Stomach (tissue), 4 donors: ENCODE measurements around the gene AFTPH.

ENCODE experiments used
- POLR2A ChIP-seq, 4 donors: fragments of 450-650 bp; IDR thresholded peaks; one replicate each; pipeline ENCODE4 v1.6.1; 2016; ENCODE audit warnings: antibody characterized with exemption in 4 of 4, control low read depth in 2 of 4, mild to moderate bottlenecking in 1 of 4, moderate library complexity in 1 of 4
- POLR2AphosphoS5 ChIP-seq, 3 donors: sonication (generic); formaldehyde crosslinking; IDR thresholded peaks; one replicate each; pipeline ENCODE4 v1.6.1; 2016; ENCODE audit warnings: antibody characterized with exemption in 3 of 3
- TF ChIP-seq, protein P1 (sequence below), 7 experiments: fragments of 450-650 bp in 4 of 7; fragments of 200-600 bp in 3 of 7; sonication (generic) in 3 of 7; IDR thresholded peaks; one replicate each; pipeline ENCODE4 v1.5.1; 2016 to 2019; ENCODE audit warnings: antibody characterized with exemption in 7 of 7, control low read depth in 2 of 7, mild to moderate bottlenecking in 1 of 7

- TF ChIP-seq, protein P1, sequence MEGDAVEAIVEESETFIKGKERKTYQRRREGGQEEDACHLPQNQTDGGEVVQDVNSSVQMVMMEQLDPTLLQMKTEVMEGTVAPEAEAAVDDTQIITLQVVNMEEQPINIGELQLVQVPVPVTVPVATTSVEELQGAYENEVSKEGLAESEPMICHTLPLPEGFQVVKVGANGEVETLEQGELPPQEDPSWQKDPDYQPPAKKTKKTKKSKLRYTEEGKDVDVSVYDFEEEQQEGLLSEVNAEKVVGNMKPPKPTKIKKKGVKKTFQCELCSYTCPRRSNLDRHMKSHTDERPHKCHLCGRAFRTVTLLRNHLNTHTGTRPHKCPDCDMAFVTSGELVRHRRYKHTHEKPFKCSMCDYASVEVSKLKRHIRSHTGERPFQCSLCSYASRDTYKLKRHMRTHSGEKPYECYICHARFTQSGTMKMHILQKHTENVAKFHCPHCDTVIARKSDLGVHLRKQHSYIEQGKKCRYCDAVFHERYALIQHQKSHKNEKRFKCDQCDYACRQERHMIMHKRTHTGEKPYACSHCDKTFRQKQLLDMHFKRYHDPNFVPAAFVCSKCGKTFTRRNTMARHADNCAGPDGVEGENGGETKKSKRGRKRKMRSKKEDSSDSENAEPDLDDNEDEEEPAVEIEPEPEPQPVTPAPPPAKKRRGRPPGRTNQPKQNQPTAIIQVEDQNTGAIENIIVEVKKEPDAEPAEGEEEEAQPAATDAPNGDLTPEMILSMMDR (IDR thresholded peaks at IDR 0.05): no peak
- no peak for TF ChIP-seq POLR2AphosphoS5 (IDR thresholded peaks at IDR 0.05)
- no peak for TF ChIP-seq POLR2A (IDR thresholded peaks at IDR 0.05)
Observed at GRCh38 chr2:64638502-64639120, 114.5 kb downstream of the AFTPH start.
